ENCODE measurements around the gene CCDC117. TPM values are rescaled to one million over a fixed set of nuclear protein-coding genes. Genes with fewer than 3 reads are reported as not detected.

CCDC117 gene
- total RNA-seq, 4 donors from 2014 or later, result 23.2 to 40.1 (median 30.5) TPM

GRCh38 chr22:28769394-28770085, 3.0 kb upstream of the CCDC117 start:
- no peak for ATAC-seq
- Histone ChIP-seq H3K36me3 (peaks cover 0 to 4% of the 10 kb centered on the region in 2 donors), H3K27me3 (no peaks in the 10 kb centered on the region), H3K4me3 (no peak overlapping the region), H3K27ac (no peak overlapping the region), H3K4me1 (peaks cover 8 to 11% of the 10 kb centered on the region in 2 donors), H3K9me3 (no peaks in the 10 kb centered on the region)
- intact Hi-C loops (cut with DNase I; ENCODE audit: low total_unique reads), result no loop called here
- DNase-seq, result no peak
- in situ Hi-C loops (cut with MboI; ENCODE audit: low sequenced_read_pairs in 4 of 4), result no loop called here
- TF ChIP-seq, protein P1, sequence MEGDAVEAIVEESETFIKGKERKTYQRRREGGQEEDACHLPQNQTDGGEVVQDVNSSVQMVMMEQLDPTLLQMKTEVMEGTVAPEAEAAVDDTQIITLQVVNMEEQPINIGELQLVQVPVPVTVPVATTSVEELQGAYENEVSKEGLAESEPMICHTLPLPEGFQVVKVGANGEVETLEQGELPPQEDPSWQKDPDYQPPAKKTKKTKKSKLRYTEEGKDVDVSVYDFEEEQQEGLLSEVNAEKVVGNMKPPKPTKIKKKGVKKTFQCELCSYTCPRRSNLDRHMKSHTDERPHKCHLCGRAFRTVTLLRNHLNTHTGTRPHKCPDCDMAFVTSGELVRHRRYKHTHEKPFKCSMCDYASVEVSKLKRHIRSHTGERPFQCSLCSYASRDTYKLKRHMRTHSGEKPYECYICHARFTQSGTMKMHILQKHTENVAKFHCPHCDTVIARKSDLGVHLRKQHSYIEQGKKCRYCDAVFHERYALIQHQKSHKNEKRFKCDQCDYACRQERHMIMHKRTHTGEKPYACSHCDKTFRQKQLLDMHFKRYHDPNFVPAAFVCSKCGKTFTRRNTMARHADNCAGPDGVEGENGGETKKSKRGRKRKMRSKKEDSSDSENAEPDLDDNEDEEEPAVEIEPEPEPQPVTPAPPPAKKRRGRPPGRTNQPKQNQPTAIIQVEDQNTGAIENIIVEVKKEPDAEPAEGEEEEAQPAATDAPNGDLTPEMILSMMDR (IDR thresholded peaks at IDR 0.05 in 4 of 5, conservative IDR thresholded peaks at IDR 0.05 in 1 of 5), result no peak
- no peak for TF ChIP-seq POLR2A (IDR thresholded peaks at IDR 0.05)

DNA sequence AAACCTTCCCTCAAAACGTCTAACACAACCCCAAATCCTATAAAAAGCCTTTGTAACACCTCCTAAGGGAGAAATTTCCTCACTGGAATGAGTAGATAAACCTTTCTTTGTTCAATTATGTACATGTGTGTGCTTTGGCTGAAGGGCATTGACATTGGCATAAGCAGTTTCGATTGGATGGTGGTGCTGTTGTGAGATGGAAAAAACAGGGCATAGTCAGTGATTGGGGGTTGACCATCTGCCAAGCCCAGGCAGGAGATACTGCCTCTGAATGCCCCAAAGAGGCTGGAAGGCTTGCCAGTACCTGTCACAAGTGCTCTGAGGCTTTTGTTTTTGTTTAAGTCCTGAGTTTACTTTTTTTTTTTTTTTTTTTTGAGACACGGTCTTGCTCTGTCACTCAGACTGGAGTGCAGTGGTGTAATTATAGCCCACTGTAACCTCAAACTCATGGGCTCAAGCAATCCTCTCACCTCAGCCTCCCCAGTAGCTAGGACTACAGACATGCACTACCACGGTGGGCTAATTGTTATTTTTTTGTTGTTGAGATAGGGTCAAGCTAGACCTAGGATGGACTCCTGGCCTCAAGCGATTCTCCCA, 1.2 kb upstream of the CCDC117 start:
- DNase-seq (no peak), ATAC-seq (no peak)
- Histone ChIP-seq H3K9me3 (no peaks in the 10 kb centered on the region), H3K4me1 (peaks cover 16% of the 10 kb centered on the region in 2 donors), H3K36me3 (peaks cover 0 to 19% of the 10 kb centered on the region in 2 donors), H3K27ac (no peak overlapping the region), H3K27me3 (no peaks in the 10 kb centered on the region), H3K4me3 (no peak overlapping the region)
- in situ Hi-C loops (cut with MboI; ENCODE audit: low sequenced_read_pairs in 4 of 4) (no loop called here), intact Hi-C loops (cut with DNase I; ENCODE audit: low total_unique reads) (no loop called here)
- TF ChIP-seq, protein P1 (IDR thresholded peaks at IDR 0.05 in 4 of 5, conservative IDR thresholded peaks at IDR 0.05 in 1 of 5), result no peak
- TF ChIP-seq POLR2A (IDR thresholded peaks at IDR 0.05), result no peak

DNA sequence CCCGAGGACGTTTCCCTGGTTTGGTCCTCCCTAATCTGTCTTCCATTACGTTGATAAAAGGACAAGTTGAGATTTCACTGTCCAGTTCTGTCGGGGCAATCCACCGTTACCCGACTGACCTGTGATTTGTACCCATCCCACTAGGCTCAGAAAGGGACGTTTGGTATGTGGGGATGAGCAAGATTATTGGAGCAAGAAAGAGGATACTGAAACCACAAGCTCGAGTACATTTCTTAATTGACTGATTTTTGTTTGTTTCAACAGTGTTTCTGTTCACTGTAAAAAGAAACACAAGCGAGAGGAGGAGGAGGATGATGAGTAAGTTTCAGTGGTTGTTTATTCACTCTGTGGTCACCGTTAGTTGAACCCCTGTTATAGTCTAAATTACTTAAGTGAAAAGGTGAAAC, 969 bp downstream of the CCDC117 start:
- Histone ChIP-seq H3K9me3 (no peaks in the 10 kb centered on the region), H3K27ac (peak overlapping the region; percentile 89 to 99 (median 94)), H3K36me3 (peaks cover 0 to 28% of the 10 kb centered on the region in 2 donors), H3K27me3 (no peaks in the 10 kb centered on the region), H3K4me1 (peaks cover 16% of the 10 kb centered on the region in 2 donors), H3K4me3 (peak overlapping the region; percentile 71 to 92 (median 78))
- DNase-seq (no peak), ATAC-seq (peak in 1 of 2 donors; percentile 2)
- in situ Hi-C loops (cut with MboI; ENCODE audit: low sequenced_read_pairs in 4 of 4), result no loop called here
- intact Hi-C loops (cut with DNase I; ENCODE audit: low total_unique reads), result no loop called here
- no peak for TF ChIP-seq POLR2A (IDR thresholded peaks at IDR 0.05)
- TF ChIP-seq, protein P1 (IDR thresholded peaks at IDR 0.05 in 4 of 5, conservative IDR thresholded peaks at IDR 0.05 in 1 of 5), result no peak

GRCh38 chr22:28774378-28774777, 1.9 kb downstream of the CCDC117 start:
- no peak for DNase-seq
- no peak overlapping the region for H3K4me3 ChIP-seq
- H3K27me3 ChIP-seq, result no peaks in the 10 kb centered on the region
- peaks cover 0 to 28% of the 10 kb centered on the region in 2 donors for H3K36me3 ChIP-seq
- intact Hi-C loops (cut with DNase I; ENCODE audit: low total_unique reads) (no loop called here), in situ Hi-C loops (cut with MboI; ENCODE audit: low sequenced_read_pairs in 4 of 4) (no loop called here)
- H3K9me3 ChIP-seq, result no peaks in the 10 kb centered on the region
- no peak for ATAC-seq
- TF ChIP-seq, protein P1 (IDR thresholded peaks at IDR 0.05 in 4 of 5, conservative IDR thresholded peaks at IDR 0.05 in 1 of 5), result no peak
- no peak for TF ChIP-seq POLR2A (IDR thresholded peaks at IDR 0.05)
- H3K27ac ChIP-seq, result peak overlapping the region in 2 of 4 donors; percentile 24 to 96
- H3K4me1 ChIP-seq, result peaks cover 19 to 20% of the 10 kb centered on the region in 2 donors
